ENCODE measurements around the gene FAAH.

DNA sequence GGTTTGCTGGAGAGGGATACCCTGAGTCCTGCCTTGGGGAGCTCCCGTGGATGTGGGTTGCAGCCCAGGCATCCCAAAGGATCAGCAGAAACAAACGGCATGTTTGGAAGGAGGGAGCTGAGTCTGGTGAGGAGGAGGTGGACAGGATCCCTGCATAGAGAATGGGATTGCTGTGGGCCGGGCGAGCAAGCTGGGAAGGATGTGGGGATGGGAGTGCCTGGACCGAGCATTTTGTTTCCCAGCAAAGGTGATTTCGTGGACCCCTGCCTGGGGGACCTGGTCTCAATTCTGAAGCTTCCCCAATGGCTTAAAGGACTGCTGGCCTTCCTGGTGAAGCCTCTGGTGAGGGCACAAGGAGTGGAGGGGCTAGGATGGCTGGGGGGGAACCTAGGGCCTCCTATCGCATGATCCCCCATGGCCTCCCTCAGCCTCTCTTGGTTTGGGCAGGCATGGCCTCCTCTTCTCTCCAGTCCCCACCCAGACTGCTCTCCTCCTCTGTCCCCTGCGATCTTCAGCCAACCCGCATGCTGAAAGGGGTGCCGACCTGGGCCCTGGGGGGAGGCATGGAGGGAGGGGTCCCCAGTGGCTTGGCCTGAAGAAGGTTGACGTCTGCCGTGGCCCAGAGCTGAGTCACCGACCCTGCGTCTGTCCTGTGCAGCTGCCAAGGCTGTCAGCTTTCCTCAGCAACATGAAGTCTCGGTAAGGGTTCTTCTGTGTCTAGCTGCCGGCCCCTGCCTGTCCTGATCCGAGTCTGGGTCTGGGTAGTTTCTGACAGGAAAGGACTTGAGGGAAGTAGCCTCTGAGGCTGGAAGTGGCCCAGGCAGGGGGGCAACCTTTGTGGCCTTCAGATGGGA is 16.3 kb downstream of the FAAH start:
- TF ChIP-seq POLR2A (IDR thresholded peaks at IDR 0.05; ENCODE audit: low read length) (no peak), GATA1 (IDR thresholded peaks at IDR 0.05; ENCODE audit: low read depth, low read length) (no peak)
